Erythroblast (primary cell): ENCODE results near the gene CAPS.

Source experiments
- GATA1 ChIP-seq: IDR thresholded peaks from 2 replicates; pipeline ENCODE4 v1.6.1; 2011; ENCODE audit warnings: low read depth, mild to moderate bottlenecking, control low read depth, low read length, moderate library complexity
- POLR2A ChIP-seq: IDR thresholded peaks from 2 replicates; pipeline ENCODE4 v1.6.1; 2011; ENCODE audit warnings: mild to moderate bottlenecking, low read length

GRCh38 chr19:5952193-5953029 is 38.4 kb downstream of the CAPS start:
- TF ChIP-seq POLR2A = no peak
- no peak for TF ChIP-seq GATA1
